GM19395 (cell line): ENCODE data around the gene CHMP6.
"Not testable (repeated sequence)": the region's sequence is repeated elsewhere in the genome, so short reads cannot be mapped to it uniquely, and the experiment has no call there.

Source experiments
- ATAC-seq: cut with Tn5 transposase; IDR thresholded peaks from one replicate; pipeline ENCODE4 v1.9.1; 2021; ENCODE audit warnings: mild to moderate bottlenecking, moderate library complexity; ENCODE audit not compliant: unreplicated experiment

The CHMP6 gene

DNA sequence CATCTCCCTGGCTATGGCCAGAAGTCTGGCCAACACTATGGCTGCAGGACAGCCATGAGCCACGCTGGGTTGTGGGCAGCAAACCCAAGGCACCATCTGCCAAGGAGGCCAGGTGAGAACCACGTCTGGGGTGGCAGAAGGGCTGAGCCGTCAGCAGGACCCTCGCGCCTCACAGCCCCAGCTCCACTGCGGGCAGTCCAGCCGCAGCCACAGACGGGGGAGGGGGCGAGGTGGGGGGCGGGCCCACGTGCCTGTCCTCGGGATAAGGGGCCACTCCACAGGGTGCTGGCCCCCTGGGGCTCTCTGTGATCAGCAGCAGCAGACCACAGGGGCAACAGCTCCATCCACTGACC, 36.8 kb downstream of the CHMP6 start:
- no peak for ATAC-seq

DNA sequence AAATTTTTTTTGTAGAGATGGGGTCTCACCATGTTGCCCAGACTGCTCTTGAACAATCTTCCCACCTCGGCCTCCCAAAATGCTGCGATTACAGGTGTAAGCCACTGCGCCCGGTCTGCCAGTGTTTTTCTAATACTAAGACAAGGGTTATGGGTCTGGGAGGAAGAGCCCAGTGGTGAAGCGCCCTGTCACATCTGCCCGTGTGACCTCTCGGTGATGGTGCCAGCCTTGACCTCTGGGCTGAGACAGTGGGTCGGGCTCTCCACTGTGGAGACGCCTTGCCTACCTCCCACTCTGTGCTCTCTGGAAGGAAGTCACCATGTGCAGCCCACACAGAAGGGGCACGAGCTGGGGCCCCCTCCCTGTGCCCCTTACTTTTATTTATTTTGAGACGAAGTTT, 38.2 kb downstream of the CHMP6 start:
- ATAC-seq = no peak

DNA sequence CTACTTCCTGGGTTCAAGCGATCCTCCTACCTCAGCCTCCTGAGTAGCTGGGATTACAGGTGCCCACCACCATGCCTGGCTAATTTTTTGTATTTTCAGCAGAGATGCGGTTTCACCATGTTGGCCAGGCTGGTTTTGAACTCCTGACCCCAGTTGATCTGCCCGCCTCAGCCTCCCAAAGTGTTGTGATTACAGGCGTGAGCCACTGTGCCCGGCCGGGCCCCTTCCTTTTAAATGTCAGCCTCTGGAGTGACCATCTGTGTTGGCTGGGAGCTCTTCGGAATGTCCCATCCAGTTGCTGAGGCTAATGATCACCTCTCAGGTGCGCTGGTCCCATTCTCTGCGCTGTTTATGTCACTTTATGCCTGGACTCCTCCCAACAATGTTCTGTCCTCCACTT, 38.7 kb downstream of the CHMP6 start:
- ATAC-seq = not testable (repeated sequence)

DNA sequence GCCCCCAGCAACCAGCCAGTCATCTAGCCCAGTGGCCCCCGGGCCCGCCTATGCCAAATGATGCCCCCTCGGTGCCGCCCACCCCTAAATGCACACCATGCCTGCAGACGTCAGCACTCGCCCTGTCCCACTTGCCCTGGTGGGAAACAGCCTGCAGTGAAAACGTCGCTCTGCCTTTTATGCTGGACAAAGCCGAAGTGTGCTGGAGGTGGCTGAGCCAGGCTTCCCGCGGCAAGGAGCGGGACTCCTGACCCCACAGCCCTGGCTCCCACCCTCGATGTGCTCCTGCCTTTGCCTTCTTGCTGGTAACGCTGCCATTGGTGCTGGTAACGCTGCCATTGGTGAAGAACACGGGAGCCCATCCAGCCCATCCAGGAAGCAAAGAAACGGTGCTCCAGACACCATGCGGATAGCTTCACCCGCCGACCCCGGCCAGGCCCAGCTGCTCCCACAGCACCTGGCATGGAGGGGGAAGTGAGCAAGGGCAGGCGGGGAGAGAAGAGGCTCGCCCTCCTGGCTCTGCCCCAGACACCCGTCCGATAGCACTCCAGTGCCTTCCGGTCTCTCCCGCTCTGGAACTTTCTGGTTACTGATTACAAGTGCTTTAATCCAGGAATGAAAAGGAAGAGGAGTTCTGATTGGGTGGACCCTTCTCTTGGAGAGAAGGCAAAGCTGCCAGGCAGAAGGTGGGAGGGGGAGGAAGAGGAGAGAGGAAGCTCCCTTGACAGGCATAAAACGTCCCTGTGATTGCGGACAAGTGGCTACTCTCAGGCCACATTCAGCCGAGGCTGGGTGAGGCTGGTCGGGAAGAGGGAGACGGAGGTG, 39.3 kb downstream of the CHMP6 start:
- ATAC-seq = no peak

DNA sequence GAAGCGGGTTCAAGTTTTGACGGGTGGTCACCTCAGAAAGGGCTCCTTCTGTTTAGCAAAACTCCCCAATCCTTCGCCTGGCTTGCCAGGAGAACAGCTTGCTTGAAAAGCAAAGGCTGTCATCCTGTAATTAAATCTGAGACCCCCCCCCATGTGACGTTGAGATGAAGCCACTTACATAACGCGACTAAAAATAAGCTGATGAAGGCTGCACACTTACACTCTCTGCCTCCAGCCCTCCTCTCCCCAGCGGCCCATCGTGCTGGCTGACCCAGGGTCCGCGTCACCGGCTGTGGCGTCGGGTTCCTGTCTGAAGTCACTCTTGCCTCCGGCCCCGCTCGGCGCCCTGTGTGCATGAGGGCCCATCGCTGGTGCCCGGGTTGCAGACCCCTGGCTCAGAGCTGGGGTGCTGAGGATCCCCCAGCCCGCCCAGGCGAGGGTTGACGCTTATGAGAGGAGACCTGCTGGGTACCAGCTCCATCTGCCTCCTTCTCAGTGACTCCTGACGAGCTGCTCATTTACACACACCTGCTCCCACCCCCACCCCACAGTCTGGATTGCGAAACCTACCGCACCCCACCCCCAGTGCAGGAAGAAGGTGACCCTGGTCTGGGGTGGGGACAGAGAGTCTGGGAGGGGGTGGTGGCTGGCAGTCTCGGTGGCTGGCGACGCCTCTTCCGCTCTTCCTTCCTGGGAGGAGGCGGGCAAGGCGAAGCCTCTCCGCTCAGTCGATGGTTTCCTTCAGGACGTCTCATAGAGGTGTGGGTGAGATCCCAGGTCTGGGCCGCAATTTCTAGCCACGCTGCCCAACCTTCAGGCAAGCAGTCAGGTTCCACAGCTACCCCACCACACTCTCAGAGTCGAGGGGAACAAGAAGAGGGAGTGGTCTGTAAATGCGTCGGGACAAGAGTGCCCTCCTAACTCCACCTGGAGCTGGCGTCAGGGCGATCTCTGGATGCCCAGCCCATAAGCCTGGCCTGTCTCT, 40.2 kb downstream of the CHMP6 start:
- no peak for ATAC-seq

DNA sequence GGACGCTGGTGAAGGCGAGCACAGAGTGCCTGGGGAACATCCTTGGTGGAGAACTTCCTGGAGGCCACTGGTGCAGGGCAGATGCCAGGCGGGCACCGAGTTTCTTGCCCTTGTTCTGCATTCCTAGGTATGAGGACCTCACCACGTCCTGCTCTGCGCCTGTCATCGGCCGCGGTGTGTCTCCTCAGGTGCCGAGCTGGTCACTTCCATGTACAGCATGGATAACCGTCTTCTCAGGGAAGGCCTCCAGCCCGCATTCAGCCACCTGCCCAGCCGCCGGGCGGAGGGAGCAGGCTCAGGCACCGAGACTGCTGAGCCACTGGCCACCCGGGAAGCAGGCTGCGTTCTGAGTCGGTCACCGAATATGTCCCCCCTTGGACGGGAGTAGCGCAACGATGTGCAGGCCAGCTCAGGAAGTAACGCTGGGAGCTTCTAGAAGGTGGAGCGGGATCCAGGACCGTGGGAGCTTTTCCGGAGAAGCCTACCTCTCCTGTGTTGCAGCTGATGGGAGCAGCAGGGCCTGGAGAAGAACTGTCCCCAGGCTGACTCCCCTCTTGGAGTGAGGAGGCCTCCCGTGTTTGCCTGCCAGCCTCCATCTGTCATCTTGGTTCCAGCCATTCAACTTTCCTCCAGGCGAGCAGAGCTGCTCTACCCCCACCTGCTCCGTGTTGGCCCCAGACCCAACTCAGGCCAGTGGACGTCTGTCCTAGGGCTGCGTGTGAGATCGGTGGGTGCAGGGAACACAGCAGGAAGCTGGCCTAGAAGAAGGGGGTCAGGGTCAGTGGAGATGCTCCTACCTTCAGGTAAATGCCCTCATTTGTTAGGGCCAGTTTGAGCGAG, 41.2 kb downstream of the CHMP6 start:
- no peak for ATAC-seq

DNA sequence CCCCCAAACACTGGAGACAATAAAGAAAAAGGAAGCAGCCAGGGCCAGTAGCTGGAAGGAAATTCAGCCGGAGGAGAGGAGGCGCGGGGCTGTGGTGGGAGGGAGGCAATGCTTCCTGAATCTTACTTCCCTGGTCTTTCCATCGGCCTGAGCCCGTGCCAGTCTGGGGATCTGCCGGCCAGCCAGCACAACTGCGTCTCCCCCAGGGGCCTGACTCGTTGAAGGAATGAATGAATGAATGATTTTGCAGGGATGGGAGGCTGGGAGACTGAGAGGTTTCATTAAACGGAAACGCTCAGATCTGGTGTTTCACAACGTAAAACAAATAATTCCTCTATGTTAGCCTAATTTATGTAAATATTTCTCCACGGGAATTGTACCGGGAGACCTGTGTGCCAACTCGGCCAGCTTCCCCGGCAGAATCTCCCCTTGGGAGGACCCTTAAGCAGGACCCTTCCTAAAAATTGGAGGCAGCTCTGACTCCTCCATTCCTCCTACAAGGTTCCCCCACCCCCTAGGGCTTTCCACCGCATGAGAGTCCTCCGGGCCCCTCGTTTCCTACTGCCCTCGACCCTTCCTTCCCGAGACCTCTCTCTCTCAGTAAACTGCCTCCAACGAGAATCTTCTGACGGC, 42.0 kb downstream of the CHMP6 start:
- no peak for ATAC-seq

DNA sequence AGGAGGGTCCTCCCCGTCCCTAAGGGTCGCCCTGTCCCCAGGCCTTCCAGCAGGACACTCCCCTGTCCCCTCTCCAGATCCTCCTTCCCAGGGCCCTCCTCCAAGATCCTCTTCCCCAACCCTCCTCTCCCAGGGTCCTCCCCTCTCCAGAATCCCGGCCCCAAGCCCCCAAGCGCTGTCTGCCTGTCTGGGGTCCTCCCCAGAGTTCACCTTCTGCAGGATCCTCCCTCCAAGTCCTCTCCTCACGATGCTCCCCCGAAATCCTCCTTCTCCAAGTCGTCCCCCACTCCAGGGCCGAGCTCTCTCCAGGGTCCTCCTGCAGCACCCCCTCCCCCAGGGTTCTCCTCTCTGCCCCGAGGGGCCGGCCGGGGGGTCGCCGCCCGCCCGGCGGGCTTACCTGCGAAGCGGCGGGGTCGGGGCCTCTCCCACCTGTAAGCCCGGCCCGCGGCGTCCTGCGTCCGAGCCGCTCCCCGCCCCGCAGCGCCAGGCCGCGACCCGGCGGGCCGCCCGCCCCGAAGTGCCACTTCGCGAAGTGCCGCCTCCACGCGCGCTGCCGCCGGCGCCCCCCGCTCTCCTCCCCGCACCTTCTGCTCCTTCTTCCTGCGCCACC, 42.6 kb downstream of the CHMP6 start:
- peak; percentile 15 for ATAC-seq

DNA sequence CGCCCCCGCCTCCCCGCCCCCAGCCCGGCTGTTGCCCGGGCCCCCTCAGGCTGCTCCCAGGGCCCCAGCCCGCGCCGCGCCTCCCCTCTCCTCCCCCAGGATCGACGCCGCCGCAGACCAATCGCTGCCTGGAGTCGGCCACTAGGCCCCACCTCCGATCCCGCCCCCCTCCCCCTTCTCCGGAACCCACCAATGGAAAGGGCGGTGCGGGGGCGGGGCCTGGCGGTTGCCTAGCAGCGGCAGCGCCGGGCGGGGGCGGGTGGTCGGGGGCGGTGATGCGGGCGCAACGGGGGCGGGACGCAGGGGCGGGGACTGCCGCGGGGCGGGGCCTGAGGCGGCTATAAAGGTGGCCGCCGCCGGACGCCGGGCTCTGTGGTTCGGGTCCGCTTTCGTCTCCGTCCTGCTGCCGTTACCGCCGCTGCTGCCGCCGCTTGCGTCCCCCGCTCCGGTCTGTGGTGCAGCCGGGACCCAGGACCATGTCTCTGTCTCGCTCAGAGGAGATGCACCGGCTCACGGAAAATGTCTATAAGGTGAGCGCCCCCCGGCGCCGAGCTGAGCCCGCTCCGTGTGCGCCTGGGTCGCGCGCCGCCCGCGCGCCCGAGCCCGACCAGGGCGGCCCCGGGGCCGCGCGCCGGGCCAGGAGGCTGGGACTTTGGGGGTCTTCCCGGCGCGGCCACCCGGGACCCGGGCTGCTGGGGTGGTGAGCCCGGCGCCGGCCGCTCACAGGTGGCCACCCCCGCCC, 43.3 kb downstream of the CHMP6 start, which contains the start of gene BAIAP2:
BAIAP2 (plus strand) TSS at position 373 of the 742 bp plus-strand sequence; CDS start at position 477, 104 bp downstream.
- peak; percentile 57 for ATAC-seq

DNA sequence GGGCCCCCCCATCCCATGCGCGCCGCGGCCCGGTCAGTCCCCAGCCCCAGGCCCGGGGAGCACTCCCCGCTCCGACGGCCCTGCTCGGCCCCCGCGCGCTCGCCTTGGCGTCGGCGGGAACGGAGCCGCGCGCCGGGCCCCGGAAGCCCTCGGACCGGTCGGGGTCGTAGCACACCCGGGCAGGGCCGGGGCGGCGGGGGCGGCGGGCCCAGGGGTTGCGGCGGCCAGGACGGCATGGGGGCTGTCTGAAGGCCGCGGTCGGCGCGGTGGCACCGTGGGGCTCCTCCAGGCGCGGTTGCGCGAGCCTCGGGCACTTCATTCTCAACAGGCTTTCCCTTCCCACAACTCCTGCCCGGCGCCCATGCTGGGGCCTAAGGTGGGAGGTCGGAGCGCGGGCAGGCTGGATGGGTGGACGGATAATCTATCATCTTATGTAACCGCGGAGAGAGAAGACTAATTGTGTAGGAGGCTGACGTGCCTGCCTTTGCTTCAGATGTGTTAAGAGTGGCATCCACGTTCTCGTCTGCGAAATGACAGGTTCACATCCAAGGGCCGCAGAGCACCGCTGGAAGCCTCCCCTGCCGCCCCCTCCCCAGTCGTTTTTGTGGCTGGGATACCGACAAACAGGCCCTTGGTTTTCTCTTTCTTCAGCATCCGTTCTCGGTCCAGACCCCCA, 44.0 kb downstream of the CHMP6 start:
- ATAC-seq = no peak

DNA sequence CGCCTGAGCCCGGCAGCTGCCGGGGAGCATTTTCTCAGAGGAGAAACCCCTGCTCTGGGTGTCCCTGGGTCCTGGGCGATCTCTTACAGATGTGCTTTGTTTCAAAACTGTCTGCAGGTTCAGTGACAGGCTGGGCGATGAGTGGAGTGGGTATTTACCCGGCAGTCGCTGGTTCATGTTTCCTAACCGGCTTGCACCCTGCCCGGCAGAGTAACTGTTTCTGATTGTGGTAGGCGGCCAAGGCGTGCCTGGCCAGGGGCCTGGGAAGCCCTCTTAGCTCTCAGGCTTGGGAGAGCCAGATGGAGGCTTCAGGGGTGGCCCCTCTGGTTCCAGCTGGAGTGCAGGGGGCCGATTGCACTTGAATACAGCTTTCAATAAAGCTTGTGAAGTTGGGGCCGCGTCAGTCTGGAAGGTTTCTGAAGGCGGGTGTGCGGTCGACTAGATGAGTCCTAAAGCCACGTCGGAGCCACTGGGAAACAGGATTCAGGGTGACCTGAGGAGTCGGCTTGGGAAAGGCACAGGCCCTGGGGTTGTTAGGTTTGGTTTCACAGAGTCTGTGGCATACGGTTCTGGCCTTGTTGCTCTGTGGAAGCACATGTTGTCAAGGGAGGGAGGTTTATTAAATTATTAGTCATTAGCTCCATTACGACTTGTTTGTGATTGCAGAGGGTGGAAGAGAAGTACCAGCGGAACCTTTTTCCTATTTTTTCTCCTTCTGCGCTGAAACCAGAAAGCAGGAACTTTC, 44.7 kb downstream of the CHMP6 start:
- ATAC-seq = no peak

DNA sequence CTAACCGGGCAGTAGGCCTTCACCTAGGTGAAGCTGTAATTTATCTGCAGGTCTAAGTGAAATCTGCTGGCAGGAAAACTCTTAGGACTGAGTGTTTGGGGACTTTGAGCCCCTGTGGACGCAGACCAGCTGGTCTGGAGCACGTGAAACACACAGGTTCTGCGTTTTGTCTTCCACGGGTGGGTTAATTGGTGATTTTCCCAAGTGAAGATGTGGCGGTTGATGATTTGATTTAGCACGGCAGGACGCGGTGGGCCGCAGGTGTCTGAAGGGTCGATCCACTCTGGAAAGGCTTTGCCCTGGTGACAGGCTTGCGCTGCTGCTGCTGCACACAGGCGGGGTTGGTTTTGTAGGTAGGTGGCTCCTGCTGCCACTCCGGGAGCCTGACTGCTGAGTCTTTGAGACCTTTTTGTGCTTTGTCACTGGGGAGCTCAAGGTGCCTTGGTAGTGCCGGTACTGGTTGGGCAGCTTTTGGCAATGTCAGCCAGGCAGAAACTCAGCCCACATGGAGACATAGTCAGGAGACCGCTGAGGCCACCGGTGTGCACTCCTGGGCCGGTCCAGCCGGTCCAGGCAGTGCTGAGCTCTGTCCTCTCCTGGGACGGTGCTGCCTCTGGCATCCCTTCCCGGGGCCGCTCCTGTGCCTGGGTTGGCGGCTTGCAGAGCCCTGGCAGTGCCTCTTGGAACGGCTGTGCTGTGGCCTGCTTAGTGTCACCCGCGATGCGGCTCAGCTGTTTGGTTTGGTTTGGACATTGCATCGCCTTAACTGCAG, 45.6 kb downstream of the CHMP6 start:
- ATAC-seq = no peak

DNA sequence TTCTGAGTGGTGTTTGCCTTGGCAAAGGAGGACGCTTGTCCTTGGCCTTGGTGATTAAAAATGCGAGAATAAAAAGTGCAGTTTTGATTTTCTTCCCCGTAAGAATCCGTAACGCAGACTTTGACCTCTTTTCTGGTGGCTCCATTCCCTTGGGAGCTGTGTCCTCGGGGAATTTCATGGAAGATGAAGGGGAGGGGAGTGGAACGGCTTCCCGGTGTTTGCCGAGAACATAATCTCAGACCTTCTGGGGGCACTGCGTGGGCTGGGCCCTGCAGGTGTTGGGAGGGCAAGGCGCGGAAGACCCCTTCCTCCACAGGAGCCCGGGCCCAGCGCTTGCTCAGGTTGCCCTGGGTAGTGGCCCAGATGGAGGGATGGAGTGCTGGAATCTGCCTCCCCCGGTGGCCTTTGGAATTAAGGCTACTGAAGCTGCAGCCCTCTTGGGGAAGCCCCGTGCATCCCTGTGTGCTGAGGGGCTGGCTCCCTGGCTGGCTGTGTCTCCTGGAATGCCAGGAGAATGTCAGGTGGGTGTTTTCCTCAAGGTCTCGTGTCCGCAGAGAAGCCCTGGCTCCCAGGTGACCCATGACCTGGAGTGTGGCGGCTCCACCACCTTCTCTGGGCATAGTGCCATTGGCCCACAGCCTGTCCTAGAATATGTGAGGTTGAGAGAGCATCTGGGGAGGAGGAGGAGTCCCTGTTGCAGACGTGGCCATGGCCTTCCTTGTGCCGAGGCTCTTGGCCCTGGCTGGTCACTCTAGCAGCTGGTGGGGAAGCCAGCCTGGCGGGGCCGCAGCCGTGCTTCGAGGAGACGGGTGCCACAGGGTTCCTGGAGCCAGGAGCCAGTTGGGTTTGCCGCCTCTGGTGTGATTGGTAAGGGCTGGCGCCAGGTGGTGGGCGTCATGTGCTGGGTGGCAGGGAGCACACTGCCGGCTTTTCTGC, 46.4 kb downstream of the CHMP6 start:
- no peak for ATAC-seq

DNA sequence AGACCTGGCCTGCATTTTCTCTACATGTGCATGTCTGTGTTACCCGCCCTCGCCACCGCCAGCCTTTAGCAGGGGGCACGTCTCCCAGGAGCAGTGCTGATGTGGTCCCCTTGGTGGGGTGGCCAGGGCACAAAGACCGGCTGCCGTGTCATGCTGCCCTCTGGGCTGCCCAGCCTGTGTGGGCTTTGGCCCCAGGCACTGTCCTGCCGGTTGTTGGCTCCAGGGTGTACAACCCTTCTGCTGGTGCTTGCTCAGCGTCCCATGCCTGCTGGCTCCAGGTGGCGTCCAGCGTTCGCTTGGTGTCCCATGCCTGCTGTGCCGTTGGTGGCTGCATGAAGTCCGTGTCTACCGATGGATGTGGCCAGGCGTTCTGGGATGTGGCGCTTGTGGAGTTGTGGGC, 47.5 kb downstream of the CHMP6 start:
- ATAC-seq = no peak

DNA sequence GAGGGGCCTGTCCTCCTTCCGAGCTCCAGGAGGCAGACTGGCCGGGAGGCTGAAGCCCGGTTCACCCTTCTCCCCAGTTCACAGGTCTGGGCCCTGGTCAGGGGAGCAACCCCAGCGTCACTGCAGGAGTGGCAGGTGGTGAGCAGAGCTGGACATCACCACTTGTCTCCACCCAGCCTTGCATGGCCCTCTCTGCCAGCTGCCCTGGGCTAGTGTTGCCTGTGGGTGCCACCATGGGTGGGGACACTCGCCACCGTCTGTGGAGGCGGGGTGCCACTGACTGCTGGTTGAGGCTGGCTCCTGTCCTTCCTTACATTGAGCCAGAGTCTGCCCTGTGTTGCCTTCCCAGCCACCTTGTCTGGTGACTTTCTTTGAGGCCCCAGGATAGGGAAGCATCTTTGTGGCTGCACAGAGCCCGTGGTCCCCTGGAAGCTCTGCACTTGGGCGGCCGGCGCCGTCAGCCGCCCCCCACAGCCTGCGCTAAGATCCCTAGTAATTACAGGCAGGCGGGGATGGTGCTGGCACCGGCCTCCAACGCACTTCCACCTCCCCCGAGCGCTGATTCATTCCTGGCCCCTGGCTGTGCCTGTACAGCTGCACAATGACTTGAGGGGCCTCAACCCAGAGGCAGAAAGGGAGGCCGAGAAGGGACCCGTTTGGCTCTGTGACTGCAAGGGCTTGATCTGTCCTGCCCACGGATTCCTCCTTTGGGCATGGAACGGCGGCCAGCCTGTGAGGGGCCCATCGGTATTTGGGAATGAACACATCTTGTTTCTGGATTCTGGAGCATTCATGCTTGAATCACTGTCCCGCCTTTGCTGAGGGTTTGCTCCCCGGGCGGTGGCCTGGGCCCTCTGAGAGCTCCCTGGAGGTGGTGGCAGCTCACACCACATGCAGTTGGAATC, 48.5 kb downstream of the CHMP6 start:
- no peak for ATAC-seq
